CD4-positive, alpha-beta T cell treated with Interleukin-4 for 4 hours (primary cell): ENCODE results near the gene CREBL2.

Experiments used
- DNase-seq: peaks from one replicate; pipeline ENCODE4 v3.0.0-alpha.2; 2020

CREBL2 gene

GRCh38 chr12:12683136-12683697, 71.5 kb downstream of the CREBL2 start:
- DNase-seq, result no peak

GRCh38 chr12:12683725-12684124, 72.0 kb downstream of the CREBL2 start:
- DNase-seq, result no peak

GRCh38 chr12:12684375-12685106, 72.9 kb downstream of the CREBL2 start:
- no peak for DNase-seq

GRCh38 chr12:12685305-12685704, 73.6 kb downstream of the CREBL2 start:
- no peak for DNase-seq

GRCh38 chr12:12686472-12686871, 74.8 kb downstream of the CREBL2 start:
- DNase-seq, result no peak

- no peak for DNase-seq
Measured at GRCh38 chr12:12686925-12687324, 75.2 kb downstream of the CREBL2 start.

- DNase-seq, result no peak
Measured at GRCh38 chr12:12689647-12690300, 78.1 kb downstream of the CREBL2 start.

GRCh38 chr12:12691549-12691948, 79.9 kb downstream of the CREBL2 start:
- no peak for DNase-seq

GRCh38 chr12:12693111-12693671, 81.5 kb downstream of the CREBL2 start:
- no peak for DNase-seq
